K562 (cell line): ENCODE measurements around the gene SNX30.

Experiments
- CBFB ChIP-seq: sonication (generic); formaldehyde crosslinking; IDR thresholded peaks from 2 replicates; pipeline ENCODE4 v1.4.0; 2020; ENCODE audit warnings: mild to moderate bottlenecking, missing genetic modification reagents
- FOXK1 ChIP-seq: sonication (generic); formaldehyde crosslinking; IDR thresholded peaks from 2 replicates; pipeline ENCODE4 v1.8.0; 2022; ENCODE audit warnings: missing genetic modification reagents, mild to moderate bottlenecking, borderline replicate concordance
- HDAC2 ChIP-seq: fragments of 450-650 bp; IDR thresholded peaks from 2 replicates; pipeline ENCODE4 v1.6.1; 2016; ENCODE audit warnings: mild to moderate bottlenecking
- NR4A1 ChIP-seq, 2 experiments: fragments of 250-450 bp in 1 of 2; fragments of 450-650 bp in 1 of 2; sonication (Bioruptor Pico) in 1 of 2; IDR thresholded peaks; 2 replicates each; pipeline versions ENCODE4 v1.4.0 to v1.6.1; 2016 to 2020; ENCODE audit warnings: mild to moderate bottlenecking in 2 of 2, missing compliant biosample characterization in 1 of 2, missing genetic modification characterization in 1 of 2, moderate library complexity in 1 of 2
- SAP30 ChIP-seq: fragments of 200-600 bp; sonication (generic); IDR thresholded peaks from 2 replicates; pipeline ENCODE4 v1.6.1; 2012; ENCODE audit warnings: borderline replicate concordance, low read depth, mild to moderate bottlenecking, moderate library complexity, low read length, control low read depth, inconsistent platforms; ENCODE audit not compliant: insufficient read depth, poor library complexity, severe bottlenecking
- ZNF24 ChIP-seq: fragments of 450-650 bp; IDR thresholded peaks from 2 replicates; pipeline ENCODE4 v1.6.1; 2016
- ZNF76 ChIP-seq: fragments of 250-450 bp; sonication (Bioruptor Pico); IDR thresholded peaks from 2 replicates; pipeline ENCODE4 v1.4.0; 2020; ENCODE audit warnings: mild to moderate bottlenecking, moderate library complexity, borderline replicate concordance
- TF ChIP-seq, protein P1 (sequence below), 3 experiments: IDR thresholded peaks in 2 of 3; conservative IDR thresholded peaks in 1 of 3; 2 replicates each; pipeline ENCODE4 v1.5.1; 2011 to 2012; ENCODE audit warnings: low read length in 3 of 3, mild to moderate bottlenecking in 3 of 3, control low read depth in 2 of 3, improper control_type of control experiment in 1 of 3, inconsistent platforms in 1 of 3, low read depth in 1 of 3, mixed read lengths in 1 of 3, moderate library complexity in 1 of 3; ENCODE audit not compliant: insufficient read depth in 2 of 3
- TF ChIP-seq, protein P2 (sequence below): fragments of 450-650 bp; IDR thresholded peaks from 2 replicates; pipeline ENCODE4 v1.6.1; 2016; ENCODE audit warnings: borderline replicate concordance

DNA sequence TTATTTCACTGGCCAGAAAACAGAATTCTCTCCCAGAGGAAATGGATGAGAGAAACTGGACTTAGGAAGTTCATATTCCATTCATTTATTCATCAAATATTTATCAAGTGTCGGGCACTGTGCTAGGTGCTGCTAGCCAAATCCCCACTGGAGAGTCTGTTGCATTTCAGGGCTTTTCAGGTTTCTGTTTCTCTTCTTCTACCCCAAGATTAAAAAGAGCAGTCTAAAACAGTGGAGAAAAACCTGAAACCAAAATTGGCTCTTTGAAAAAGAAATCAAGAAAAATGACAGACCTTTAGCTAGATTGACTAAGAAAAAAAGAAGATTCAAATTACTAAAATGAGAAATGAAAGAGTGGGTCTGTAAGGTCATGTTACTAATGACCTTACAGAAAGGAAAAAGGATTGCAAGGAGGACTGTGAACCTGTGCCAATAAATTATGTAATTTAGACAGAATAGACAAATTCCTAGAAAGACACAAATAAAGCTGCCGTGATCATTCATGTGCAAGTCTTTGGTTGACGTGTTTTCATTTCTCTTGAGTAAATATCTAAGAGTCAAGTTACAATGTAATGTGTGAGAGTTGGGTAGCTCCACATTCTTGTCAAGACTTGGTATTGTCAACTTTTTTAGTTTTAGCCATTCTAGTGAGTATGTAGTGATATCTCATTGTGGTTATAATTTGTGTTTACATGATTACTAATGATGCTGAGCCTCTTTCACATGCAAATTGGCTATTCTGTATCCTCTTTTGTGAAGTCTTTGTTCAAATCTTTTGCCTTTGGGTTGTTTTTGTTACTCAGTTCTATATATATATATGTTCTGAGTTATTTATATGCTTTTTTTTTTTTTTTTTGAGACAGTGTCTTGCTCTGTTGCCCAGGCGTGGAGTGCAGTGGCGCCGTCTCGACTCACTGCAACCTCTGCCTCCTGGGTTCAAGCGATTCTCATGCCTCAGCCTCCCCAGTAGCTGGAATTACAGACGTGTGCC is 23.7 kb downstream of the SNX30 start:
- TF ChIP-seq, protein P1, sequence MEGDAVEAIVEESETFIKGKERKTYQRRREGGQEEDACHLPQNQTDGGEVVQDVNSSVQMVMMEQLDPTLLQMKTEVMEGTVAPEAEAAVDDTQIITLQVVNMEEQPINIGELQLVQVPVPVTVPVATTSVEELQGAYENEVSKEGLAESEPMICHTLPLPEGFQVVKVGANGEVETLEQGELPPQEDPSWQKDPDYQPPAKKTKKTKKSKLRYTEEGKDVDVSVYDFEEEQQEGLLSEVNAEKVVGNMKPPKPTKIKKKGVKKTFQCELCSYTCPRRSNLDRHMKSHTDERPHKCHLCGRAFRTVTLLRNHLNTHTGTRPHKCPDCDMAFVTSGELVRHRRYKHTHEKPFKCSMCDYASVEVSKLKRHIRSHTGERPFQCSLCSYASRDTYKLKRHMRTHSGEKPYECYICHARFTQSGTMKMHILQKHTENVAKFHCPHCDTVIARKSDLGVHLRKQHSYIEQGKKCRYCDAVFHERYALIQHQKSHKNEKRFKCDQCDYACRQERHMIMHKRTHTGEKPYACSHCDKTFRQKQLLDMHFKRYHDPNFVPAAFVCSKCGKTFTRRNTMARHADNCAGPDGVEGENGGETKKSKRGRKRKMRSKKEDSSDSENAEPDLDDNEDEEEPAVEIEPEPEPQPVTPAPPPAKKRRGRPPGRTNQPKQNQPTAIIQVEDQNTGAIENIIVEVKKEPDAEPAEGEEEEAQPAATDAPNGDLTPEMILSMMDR (IDR thresholded peaks at IDR 0.05 in 2 of 3, conservative IDR thresholded peaks at IDR 0.05 in 1 of 3; ENCODE audit: insufficient read depth in 2 of 3, low read depth in 1 of 3, low read length in 3 of 3) = no peak
- TF ChIP-seq, protein P2, sequence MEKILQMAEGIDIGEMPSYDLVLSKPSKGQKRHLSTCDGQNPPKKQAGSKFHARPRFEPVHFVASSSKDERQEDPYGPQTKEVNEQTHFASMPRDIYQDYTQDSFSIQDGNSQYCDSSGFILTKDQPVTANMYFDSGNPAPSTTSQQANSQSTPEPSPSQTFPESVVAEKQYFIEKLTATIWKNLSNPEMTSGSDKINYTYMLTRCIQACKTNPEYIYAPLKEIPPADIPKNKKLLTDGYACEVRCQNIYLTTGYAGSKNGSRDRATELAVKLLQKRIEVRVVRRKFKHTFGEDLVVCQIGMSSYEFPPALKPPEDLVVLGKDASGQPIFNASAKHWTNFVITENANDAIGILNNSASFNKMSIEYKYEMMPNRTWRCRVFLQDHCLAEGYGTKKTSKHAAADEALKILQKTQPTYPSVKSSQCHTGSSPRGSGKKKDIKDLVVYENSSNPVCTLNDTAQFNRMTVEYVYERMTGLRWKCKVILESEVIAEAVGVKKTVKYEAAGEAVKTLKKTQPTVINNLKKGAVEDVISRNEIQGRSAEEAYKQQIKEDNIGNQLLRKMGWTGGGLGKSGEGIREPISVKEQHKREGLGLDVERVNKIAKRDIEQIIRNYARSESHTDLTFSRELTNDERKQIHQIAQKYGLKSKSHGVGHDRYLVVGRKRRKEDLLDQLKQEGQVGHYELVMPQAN = no peak
- TF ChIP-seq FOXK1 (no peak), CBFB (CRISPR knock-in tag) (no peak), ZNF24 (no peak), HDAC2 (no peak), NR4A1 (CRISPR knock-in tag; IDR thresholded peaks at IDR 0.05) (no peak), NR4A1 (tag; IDR thresholded peaks at IDR 0.05) (no peak), ZNF76 (CRISPR knock-in tag) (no peak), SAP30 (no peak)
